ENCODE results near the gene RHBDL1. TPM values are rescaled to one million over a fixed set of nuclear protein-coding genes. Genes with fewer than 3 reads are reported as not detected.
A peak's percentile ranks its signal among the peaks of the same experiment; 100 is the strongest.

RHBDL1 gene
- total and polyA plus RNA-seq, 4 donors, result 0.91 to 5.4 (median 1.6) TPM

GRCh38 chr16:695355-696089, 20.1 kb downstream of the RHBDL1 start:
- H3K27ac ChIP-seq (ENCODE audit: low read depth in 1 of 2, low read length in 1 of 2), result no peak overlapping the region
- TF ChIP-seq CTCF (IDR thresholded peaks at IDR 0.05; ENCODE audit: control extremely low read depth, extremely low read depth), result no peak
- peaks cover 0 to 16% (median 2%) of the 10 kb centered on the region in 5 donors for H3K4me1 ChIP-seq (ENCODE audit: control insufficient read depth in 5 of 5, insufficient read depth in 5 of 5, low read length in 5 of 5)
- H3K9me3 ChIP-seq (ENCODE audit: control insufficient read depth in 4 of 4, insufficient read depth in 3 of 4, low read length in 3 of 4), result peaks cover 0 to 8% (median 0%) of the 10 kb centered on the region in 4 donors
- 3 to 4% methylated on average over 70 to 71 of the region's 71 CpGs for WGBS, 2 donors
- ATAC-seq (ENCODE audit: insufficient read depth, low FRiP score), result peak; percentile 36
- no peaks in the 10 kb centered on the region for H3K36me3 ChIP-seq (ENCODE audit: control insufficient read depth in 4 of 4, insufficient read depth in 4 of 4, low read length in 4 of 4)
- no peak overlapping the region for H3K9ac ChIP-seq (ENCODE audit: insufficient read depth in 1 of 2, low read length in 2 of 2)
- no peak for DNase-seq
- H3K4me3 ChIP-seq, result peak overlapping the region; percentile 2
- peaks cover 0 to 40% (median 25%) of the 10 kb centered on the region in 3 donors for H3K27me3 ChIP-seq (ENCODE audit: control insufficient read depth in 3 of 3, insufficient read depth in 3 of 3, low read length in 2 of 3)

GRCh38 chr16:698911-699671, 23.6 kb downstream of the RHBDL1 start:
- no peak for DNase-seq
- H3K27ac ChIP-seq (ENCODE audit: low read depth in 1 of 2, low read length in 1 of 2), result no peak overlapping the region
- peaks cover 0 to 5% (median 0%) of the 10 kb centered on the region in 4 donors for H3K9me3 ChIP-seq (ENCODE audit: control insufficient read depth in 4 of 4, insufficient read depth in 3 of 4, low read length in 3 of 4)
- no peak for ATAC-seq (ENCODE audit: insufficient read depth, low FRiP score)
- H3K27me3 ChIP-seq (ENCODE audit: control insufficient read depth in 3 of 3, insufficient read depth in 3 of 3, low read length in 2 of 3), result peaks cover 0 to 48% (median 32%) of the 10 kb centered on the region in 3 donors
- H3K4me1 ChIP-seq (ENCODE audit: control insufficient read depth in 5 of 5, insufficient read depth in 5 of 5, low read length in 5 of 5), result peaks cover 0 to 13% (median 2%) of the 10 kb centered on the region in 5 donors
- H3K9ac ChIP-seq (ENCODE audit: insufficient read depth in 1 of 2, low read length in 2 of 2), result no peak overlapping the region
- 70 to 76% methylated on average over 18 to 19 of the region's 19 CpGs for WGBS, 2 donors
- H3K36me3 ChIP-seq (ENCODE audit: control insufficient read depth in 4 of 4, insufficient read depth in 4 of 4, low read length in 4 of 4), result no peaks in the 10 kb centered on the region
- H3K4me3 ChIP-seq, result no peak overlapping the region
- no peak for TF ChIP-seq CTCF (IDR thresholded peaks at IDR 0.05; ENCODE audit: control extremely low read depth, extremely low read depth)

GRCh38 chr16:700684-701584, 25.5 kb downstream of the RHBDL1 start:
- TF ChIP-seq CTCF (IDR thresholded peaks at IDR 0.05; ENCODE audit: control extremely low read depth, extremely low read depth), result no peak
- no peak for ATAC-seq (ENCODE audit: insufficient read depth, low FRiP score)
- 5 to 9% methylated on average over 59 to 76 of the region's 76 CpGs for WGBS, 2 donors
- Histone ChIP-seq H3K9me3 (ENCODE audit: control insufficient read depth in 4 of 4, insufficient read depth in 3 of 4, low read length in 3 of 4) (no peaks in the 10 kb centered on the region), H3K36me3 (ENCODE audit: control insufficient read depth in 4 of 4, insufficient read depth in 4 of 4, low read length in 4 of 4) (no peaks in the 10 kb centered on the region), H3K27ac (ENCODE audit: low read depth in 1 of 2, low read length in 1 of 2) (no peak overlapping the region), H3K4me3 (no peak overlapping the region), H3K9ac (ENCODE audit: insufficient read depth in 1 of 2, low read length in 2 of 2) (no peak overlapping the region), H3K27me3 (ENCODE audit: control insufficient read depth in 3 of 3, insufficient read depth in 3 of 3, low read length in 2 of 3) (peaks cover 3 to 48% (median 27%) of the 10 kb centered on the region in 3 donors), H3K4me1 (ENCODE audit: control insufficient read depth in 5 of 5, insufficient read depth in 5 of 5, low read length in 5 of 5) (no peaks in the 10 kb centered on the region)
- peak; percentile 48 to 63 (median 52) for DNase-seq

Measured in lung (tissue), 12 donors.